Peyer's patch (tissue), 4 donors: ENCODE data around the gene TRIM46.

Experiments
- POLR2A ChIP-seq, 2 donors: fragments of 450-650 bp; IDR thresholded peaks; one replicate each; pipeline ENCODE4 v1.5.1; 2017; ENCODE audit warnings: antibody characterized with exemption in 2 of 2, mild to moderate bottlenecking in 2 of 2, moderate library complexity in 2 of 2
- TF ChIP-seq, protein P1 (sequence below), 6 experiments: fragments of 450-650 bp in 4 of 6; fragments of 200-600 bp in 2 of 6; sonication (generic) in 1 of 6; IDR thresholded peaks; one replicate each; pipeline ENCODE4 v1.5.1; 2017 to 2019; ENCODE audit warnings: antibody characterized with exemption in 6 of 6, mild to moderate bottlenecking in 3 of 6, moderate library complexity in 1 of 6

DNA sequence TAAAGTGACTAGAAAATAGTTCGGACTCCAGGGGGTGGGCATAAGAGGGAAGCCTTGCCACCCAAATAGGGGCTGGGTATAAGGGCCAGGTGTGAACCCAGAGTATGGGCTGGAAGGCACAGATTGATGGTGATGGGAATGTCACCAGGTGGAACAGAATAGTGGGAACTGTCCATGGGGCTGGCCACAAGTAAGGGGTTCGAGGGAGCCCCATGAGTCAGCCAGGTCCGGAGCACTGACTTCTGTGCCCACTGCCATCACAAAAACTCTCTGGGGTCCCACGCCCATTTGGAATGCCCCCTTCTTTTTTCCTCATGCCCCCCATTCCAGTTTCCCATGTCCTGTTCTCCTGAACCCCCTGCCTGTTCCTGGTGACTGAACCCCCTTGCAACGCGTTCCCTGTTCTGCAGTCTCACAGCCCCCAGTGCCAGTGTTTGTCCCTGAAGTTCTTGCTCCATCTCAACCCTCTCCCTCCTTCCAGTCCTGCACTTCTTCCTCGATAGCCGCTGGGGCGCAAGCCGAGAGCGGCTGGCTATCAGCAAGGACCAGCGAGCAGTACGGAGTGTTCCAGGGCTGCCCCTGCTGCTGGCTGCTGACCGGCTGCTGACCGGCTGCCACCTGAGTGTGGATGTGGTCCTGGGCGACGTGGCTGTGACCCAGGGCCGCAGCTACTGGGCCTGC lies 7.9 kb downstream of the TRIM46 start:
- TF ChIP-seq, protein P1, sequence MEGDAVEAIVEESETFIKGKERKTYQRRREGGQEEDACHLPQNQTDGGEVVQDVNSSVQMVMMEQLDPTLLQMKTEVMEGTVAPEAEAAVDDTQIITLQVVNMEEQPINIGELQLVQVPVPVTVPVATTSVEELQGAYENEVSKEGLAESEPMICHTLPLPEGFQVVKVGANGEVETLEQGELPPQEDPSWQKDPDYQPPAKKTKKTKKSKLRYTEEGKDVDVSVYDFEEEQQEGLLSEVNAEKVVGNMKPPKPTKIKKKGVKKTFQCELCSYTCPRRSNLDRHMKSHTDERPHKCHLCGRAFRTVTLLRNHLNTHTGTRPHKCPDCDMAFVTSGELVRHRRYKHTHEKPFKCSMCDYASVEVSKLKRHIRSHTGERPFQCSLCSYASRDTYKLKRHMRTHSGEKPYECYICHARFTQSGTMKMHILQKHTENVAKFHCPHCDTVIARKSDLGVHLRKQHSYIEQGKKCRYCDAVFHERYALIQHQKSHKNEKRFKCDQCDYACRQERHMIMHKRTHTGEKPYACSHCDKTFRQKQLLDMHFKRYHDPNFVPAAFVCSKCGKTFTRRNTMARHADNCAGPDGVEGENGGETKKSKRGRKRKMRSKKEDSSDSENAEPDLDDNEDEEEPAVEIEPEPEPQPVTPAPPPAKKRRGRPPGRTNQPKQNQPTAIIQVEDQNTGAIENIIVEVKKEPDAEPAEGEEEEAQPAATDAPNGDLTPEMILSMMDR (IDR thresholded peaks at IDR 0.05) = no peak
- no peak for TF ChIP-seq POLR2A (IDR thresholded peaks at IDR 0.05)
